Epidermal melanocyte (primary cell): ENCODE results near the gene ALKBH8.
A peak's percentile ranks its signal among the peaks of the same experiment; 100 is the strongest.
"Not testable (repeated sequence)": the region's sequence is repeated elsewhere in the genome, so short reads cannot be mapped to it uniquely, and the experiment has no call there.

Experiments used
- DNase-seq: peaks from one replicate; pipeline ENCODE4 v3.0.0; 2011; ENCODE audit warnings: low spot score; ENCODE audit not compliant: insufficient read length

Gene ALKBH8

DNA sequence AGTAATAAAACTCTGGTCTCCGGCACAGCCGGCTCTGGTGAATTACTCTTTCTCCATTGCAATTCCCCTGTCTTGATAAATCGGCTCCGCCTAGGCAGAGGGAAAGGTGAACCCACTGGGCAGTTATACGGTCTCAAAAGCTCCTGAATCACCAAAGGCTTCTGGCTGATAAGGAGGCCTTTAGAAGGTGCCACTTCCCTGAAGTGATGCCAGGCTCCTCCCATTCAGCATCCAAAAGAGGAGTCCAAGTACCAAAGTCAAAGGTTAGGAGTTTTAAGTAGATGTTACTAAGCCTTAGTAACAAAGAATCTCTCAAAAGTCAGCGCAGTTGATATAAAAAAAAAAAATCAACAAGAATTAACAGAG is 11.8 kb upstream of the ALKBH8 start:
- DNase-seq: no peak

DNA sequence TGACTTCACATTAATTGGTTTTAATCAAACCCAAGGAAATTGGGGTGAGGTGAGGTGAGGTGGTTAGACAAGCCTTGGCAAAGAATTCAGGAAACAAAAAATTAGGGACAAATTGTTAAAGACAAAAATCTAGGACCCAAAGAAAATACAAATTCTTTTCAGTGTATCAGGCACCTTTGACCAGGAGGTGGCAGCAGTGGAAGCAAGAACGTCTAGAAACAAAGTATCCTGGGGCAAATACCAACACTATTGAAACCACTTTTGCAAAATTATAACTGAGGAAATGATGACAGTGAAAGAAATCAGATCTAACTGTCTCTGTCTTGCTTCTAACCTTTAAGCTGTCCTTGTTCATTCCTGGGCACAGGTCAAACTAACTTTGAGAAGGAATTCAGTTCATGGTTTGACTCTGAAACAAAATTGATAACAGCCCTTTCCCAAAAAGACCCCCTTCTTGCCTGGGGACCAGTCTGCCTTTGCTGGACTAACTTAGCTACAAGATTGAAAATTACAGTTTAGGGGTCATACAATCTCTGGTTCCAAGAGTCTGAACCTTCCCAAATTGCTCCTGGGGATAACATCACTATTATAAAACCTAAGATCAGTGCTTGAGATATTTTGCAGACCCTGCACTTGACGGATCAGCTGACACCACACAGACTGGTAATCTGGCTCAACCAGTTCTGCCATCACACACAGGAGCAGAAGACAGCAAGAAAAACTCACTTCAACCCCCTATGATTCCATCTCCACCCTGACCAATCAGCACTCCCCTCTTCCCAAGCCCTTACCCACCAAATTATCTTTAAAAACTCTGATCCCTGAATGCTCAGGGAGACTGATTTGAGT is 11.2 kb upstream of the ALKBH8 start:
- DNase-seq: peak; percentile 54

DNA sequence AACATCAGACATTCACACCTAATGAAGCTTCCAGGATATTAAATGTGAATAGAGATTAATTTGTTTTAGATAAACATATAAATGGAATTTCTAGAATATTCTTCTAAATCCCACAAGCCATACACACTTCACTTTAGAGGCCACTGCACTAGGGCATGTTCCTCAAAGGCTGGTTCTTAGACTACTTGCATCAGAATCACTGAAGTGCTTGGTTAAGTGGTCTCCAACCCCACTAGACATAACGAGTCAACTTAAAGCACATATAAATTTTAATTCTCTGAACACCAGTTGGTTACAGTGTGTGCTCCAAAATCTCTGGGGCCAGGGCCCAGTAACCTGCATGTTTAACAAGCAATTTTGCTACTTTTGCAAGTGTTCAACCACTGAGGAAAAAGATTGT is 7.9 kb upstream of the ALKBH8 start:
- DNase-seq: no peak

DNA sequence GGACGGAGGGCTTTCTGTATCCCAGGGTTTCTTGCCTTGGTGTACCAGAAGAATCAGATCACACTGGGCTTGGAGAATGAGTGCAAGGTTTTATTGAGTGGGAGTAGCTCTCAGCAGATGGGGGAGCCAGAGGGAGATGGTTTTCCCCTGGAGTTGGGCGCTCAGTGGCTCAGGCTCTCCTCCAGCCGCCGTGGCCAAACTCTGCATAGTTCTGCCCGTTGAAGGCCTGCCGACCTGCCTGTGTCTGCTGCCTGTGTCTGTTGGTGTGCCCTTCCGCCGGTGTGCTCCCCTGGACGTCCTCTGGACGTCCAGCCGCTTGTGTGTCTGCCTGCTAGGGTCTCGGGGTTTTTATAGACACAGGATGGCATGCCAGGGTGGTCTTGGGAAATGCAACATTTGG is 4.5 kb upstream of the ALKBH8 start:
- DNase-seq: no peak

DNA sequence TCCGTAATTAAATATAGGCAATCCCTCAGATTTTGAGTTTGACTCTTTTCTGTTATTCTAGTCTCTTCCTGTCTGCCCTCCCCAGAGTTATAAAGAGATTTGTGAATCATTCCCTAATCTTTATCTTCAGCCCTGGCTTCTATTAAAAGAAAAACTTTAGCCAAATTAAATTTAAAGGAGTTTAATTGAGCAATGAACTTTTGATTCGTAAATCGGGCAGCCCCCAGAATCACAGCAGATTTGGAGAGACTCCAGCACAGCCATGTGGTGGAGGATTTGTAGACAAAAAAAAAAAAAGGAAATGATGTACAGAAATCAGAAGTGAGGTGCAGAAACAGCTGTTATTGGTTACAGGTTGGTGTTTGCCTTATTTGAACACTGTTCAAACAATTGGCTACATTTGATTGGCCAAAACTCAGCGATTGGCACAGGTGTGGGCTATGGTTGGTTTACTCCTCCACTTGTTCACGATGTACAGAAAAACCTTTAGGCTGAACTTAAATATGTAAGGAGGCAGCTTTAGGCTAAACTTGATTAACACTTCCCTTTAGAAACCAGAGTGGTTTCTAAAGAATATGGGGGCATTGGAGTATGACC is 2.3 kb upstream of the ALKBH8 start:
- no peak for DNase-seq

DNA sequence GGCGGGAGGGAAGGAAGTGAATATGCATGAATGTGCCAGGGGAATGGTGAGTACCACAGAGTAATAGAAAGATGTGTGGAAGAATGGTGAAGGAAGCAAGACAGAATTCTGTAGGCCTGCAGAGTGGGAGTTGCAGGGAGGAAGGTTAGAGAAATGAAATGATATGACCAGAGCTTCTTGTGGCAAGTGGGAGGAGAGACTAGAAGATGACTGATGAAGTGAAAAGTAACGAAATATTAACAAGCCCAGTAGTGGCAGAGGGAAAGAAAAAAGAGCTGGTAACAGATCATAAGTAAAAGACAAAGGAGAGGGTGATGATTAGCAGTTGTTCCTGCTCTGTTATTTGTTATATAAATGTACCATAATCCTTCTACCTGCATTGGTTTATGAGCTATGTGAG is 1.0 kb upstream of the ALKBH8 start:
- DNase-seq: no peak

DNA sequence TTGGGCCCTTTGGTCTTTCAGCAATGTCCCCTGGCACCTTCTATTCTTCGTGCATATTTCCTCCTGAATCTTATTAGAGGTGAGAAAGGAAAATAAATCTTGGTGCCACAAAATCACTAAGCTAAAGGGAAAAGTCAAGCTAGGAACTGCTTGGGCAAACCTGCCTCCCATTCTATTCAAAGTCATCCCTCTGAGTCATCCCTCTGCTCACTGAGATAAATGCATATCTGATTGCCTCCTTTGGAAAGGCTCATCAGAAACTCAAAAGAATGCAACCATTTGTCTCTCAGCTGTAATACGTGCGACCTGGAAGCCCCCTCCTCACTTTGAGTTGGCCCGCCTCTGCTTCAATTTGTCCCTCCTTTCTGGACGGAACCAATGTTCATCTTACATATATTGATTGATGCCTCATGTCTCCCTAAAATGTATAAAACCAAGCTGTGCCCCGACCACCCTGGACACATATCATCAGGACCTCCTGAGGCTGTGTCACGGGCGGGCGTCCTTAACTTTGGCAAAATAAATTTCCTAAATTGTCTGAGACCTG is 493 bp upstream of the ALKBH8 start:
- DNase-seq: not testable (repeated sequence)

DNA sequence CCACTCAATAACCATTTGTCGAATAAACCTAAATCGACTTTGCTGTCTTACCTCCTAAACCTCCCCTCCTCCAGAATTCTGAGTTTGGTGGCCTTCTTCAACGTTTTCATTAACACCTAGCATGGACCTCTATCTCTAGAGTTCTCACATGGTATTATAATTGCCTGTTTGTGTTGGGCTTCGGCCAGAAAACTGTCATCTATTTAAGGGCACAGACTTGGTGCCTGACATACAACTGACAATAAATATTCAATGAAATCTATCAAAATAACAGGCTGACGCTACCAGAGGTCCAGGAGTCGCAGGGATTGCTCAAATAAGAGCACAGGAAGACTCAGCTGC is 687 bp downstream of the ALKBH8 start:
- no peak for DNase-seq

DNA sequence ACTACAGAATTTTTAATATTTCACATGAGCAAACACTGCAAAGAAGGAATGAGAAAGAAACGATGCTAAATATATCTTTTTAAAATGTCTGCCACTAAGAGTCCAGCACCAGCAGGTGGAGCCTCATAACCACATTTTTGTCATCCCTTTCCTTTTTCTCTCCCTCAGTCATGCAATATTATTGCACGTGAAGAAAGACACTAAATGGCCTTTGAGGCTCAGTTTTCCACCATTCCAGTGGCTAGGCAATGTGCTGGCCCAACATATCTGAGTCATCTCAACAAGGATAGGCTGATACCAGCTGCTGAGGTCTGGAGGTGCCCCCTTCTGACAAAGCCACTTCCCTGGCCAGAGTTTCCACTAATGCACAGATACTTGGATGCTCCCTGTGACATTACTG is 1.8 kb downstream of the ALKBH8 start:
- no peak for DNase-seq

DNA sequence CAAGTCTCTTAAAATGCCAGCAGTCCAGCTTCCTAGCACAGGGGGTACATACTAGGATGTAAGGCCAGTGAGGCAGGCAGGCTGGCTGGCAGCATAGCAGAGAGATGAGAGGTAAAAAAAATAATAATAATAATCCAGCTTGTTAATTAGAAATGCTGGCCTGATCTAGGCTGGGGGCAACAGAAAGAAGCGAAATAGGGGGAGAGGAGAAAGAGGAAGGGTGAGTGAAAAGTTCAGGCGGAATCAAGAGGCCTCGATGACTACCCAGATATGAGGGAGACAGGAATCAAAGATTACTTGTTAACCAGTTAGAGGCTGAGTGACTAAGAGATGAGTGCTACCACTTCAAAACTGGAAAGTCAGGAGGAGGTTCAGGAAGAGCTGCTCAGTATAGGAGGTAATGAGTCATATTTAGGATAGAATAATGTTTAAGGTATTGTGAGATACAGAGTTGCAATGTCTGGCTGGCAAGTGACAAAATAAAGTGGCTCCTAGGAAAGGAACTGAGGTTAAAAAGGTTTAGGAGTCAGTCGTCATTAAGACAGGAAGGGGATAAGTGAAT is 2.8 kb downstream of the ALKBH8 start:
- no peak for DNase-seq

DNA sequence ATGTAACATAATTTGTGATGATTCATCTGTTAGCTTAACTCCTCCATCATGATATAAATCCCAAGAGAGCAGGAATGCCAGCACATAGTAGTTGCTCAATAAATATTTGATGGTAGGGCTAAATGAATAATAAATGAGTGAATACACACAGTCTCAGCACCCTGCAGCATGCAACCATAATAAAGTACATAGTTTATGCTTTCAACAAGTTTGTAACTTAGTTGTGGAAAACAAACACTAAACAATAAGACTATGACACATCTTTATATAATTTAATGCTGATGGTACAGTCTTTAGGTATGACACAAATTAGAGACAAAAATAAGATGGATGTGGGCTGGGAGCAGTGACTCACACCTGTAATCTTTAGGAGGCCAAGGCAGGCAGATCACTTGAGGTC is 3.8 kb downstream of the ALKBH8 start:
- DNase-seq: no peak

DNA sequence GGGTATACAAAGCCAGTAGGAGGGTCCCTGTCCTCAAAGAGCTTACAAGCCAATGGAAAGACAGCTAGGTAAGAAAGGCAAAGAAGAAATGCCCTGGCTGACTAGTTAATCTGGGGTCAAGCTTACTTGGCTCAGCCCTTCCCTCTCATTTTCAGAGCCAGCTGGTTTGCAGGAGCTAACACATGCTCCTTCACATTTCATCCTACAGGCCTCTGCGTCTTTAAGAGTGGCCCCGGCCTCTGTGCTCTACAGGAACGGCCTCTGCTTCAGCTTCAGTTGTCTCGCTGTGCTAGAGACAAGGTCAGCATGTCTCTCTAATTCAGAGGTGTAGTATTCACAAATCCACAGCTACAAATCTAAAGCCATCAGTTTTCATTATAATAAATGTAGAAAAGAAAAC is 15.2 kb downstream of the ALKBH8 start:
- no peak for DNase-seq

DNA sequence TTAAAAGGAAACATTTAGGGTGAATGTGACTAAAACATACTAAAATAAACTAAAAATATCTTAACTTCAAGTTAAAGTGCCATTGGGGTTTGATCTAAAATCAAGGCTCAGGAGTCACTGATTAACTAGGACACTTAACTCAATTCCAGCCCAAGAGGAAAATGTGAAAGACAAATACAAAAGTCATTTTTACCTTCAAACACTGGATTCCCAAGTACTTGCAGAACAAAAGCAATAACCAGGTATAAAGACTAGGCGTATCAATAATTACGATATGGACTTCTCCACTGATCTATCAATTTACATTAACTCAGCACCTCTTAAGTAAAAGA is 15.6 kb downstream of the ALKBH8 start:
- DNase-seq: no peak

DNA sequence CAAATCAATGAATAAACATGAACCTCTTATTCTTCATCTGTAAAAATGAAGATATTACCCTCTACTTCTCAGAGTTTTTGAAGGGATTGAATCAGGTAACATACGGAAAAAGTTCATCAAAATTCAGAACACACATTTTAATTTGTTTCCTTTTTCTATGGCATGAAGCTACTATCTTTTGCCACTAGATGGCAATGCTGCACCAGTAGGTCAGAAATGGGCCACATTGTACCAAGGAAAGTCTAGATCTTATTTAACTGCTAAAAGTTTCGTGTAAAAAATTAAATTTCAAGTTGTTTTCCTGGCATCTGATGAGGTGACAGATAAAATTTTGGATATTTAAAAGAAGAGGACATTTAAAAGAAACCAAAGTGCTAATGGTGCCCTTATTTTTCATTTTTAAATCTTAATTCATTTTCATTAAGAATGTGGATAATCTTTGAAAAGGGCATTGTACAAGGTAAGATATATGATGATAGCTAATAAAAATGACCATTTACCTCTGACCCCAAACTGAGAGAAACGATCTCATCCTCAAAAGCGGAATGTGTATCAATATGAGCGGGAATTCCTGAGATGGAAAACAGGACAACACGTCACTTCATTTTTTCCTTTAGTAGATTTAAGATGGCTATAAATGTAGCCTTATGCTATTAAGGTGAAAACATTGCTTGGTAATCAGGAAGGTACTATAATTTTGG is 16.1 kb downstream of the ALKBH8 start:
- DNase-seq: peak; percentile 41

DNA sequence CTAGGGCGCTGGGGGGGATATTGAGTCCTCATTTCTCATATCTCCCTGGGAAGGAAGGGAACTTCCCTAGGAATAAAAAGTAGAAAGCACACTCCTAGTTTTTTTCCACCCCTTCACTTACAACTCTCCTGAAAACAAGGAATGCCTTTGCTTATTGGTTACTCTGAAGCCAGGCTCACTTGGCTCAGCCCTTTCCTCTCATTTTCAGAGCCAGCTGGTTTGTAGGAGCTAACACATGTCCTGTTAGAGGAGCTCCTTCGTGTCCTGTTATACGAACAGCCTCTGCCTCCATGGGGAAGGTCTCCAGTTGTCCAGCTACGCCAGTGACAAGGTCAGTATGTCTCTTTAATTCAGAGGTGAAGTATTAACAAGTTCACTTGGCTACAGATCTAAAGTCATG is 17.6 kb downstream of the ALKBH8 start:
- no peak for DNase-seq

DNA sequence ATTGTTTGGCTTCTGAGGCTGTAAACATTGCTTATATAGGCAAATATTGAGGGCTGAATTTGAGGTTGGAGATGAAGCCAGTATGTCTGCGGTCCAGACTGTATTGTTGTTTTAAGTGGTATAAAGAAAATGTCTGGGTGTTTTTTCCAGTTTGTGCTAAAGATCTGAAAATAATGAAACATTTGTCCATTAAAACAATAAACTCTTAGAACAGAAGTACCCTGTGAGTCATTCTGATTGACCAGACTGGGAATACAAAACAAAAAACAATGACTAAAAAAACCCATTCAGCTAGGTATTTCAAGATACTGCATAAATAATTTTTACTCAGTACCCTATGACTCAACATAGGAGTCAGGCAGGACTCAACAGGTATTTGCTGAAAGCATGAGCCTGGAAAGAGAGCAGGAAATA is 20.4 kb downstream of the ALKBH8 start:
- no peak for DNase-seq

DNA sequence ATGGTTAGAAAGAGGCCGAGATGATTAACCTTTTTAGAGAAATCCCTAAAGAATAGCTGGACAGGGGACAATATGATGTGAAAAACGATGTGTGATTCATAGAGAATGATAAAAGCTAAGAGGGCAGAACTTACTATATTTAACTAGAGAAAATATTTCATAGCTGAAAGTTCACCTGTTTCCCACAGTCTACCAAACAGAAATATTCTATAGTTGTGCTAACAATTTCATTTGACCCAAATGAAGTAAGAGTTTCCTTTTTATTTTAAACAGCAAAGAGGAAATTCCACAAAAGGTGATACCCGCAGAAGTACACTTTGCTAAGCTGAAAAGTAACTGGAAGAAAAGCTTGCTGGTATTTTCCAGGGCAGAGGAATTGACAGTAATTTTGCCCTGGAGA is 26.7 kb downstream of the ALKBH8 start:
- DNase-seq: no peak

DNA sequence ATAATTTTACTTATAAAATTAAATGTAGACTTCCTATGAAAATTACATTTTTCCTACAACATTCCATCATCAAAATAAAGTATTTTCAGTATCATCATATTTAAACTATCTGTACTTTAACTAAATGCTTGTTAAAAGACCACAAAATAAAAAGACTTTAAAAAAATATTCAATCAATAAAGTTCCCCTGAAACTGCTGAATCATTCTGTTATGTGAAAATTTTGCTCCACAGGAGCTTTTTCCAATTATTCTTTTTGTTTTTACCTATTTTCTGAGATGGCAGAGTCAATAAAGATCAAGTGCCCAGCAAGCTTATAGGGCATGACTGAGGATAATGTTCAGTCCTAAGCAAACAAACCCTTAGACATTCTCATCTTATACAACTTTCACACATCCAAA is 27.3 kb downstream of the ALKBH8 start:
- no peak for DNase-seq

DNA sequence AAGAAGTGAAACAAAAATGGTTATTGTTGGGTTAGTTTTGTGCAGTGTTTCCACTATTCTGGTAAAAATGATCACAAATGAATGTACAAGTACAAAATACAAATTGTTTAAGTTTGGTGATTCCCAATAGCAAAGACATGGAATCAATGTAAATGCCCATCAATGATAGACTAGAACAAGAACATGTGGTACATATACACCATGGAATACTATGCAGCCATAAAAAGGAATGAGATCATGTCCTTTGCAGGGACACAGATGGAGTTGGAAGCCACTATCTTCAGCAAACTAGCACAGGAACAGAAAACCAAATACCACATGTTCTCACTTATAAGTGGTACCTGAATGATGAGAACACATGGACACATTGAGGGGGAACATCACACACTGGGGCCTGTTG is 28.4 kb downstream of the ALKBH8 start:
- not testable (repeated sequence) for DNase-seq

DNA sequence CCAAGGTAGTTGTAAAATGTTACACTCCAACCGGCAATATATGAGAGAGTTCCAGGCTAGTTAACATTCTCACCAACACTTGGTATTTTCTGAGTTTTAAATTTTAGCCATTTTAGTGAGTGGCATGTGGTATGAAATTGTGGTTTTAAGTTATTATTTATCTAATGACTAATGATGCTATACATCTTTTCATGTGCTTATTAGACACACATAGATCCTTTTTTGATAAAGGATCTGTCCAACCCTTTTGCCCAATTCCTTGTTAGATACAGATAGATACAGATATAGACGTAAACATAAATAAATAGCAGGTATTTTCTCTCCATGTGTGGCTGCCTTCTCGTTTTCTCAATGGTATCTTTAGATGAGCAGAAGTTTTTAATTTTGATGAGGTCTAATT is 39.3 kb downstream of the ALKBH8 start:
- no peak for DNase-seq

DNA sequence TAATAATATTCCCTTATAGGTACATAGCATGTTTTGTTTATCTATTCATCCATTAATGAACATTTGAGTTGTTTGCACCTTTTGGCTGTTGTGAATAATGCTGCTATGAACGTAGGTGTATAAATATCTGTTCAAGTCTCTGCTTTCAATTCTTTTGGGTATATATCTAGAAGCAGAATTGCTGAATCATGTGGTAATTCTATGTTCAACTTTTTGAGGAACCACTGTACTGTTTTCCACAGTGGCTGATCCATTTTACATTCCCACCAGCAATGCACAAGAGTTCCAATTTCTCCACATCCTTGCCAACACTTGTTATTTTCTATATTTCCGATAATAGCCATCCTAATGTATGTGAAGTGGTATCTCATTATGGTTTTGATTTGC is 56.7 kb downstream of the ALKBH8 start:
- DNase-seq: no peak

DNA sequence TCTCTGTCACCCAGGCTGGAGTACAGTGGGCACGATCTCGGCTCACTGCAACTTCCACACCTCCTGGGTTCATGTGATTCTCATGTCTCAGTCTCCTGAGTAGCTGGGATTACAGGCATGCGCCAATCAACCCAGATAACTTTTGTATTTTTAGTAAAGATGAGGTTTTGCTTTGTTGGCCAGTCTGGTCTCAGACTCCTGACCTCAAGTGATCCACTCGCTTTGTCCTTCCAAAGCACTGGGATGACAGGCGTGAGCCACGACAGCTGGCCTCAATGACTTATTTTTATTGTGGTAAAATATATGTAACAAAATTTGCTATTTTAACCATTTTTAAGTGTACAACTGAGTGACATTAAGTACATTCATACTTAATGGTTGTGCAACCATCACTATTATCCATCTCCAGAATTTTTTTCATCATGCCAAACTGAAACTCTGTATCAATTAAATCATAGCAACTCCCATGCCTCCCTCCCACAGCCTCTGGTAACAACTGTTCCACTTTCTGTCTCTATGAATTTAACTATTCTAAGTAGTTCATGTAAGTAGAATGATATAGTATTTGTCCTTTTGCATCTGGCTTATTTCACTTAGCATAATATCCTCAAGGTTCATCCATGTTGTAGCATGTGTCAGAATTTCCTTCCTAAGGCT is 57.2 kb downstream of the ALKBH8 start:
- no peak for DNase-seq
